Endothelial cell of umbilical vein (primary cell): ENCODE measurements around the gene NTRK2. TPM values are rescaled to one million over a fixed set of nuclear protein-coding genes. Genes with fewer than 3 reads are reported as not detected.
A peak's percentile ranks its signal among the peaks of the same experiment; 100 is the strongest.

ENCODE experiments used
- BruUV-seq: library from RNA; stranded (reverse); fragments of 400-500 nt; replicated peaks from 2 replicates; lab custom pipeline; 2021; lab: Mats Ljungman, UMichigan
- CTCF ChIA-PET: fragments of 300-600, 350-600 bp; sonication (Branson Sonifier 250); formaldehyde crosslinking; loops from one replicate; lab custom pipeline; 2021; ENCODE audit warnings: antibody characterized with exemption, inconsistent platforms; lab: Charles Lee
- POLR2A ChIA-PET: fragments of 300-600, 350-600 bp; sonication (Branson Sonifier 250); formaldehyde crosslinking; loops from one replicate; lab custom pipeline; 2021; ENCODE audit warnings: antibody characterized with exemption, inconsistent platforms; lab: Charles Lee
- DNase-seq: peaks from one replicate; pipeline ENCODE4 v3.0.0-alpha.2; 2011; ENCODE audit warnings: low read depth, low spot score
- FAIRE-seq: peaks from 2 replicates; lab custom pipeline; 2011; peaks lifted over from hg19 to GRCh38; lab: Jason Lieb, UNC
- H2AFZ ChIP-seq: 2 replicates; pipeline ENCODE4 v1.6.0; 2012; ENCODE audit warnings: low read depth, low read length, control low read depth, inconsistent platforms
- H3K27ac ChIP-seq: 2 replicates; pipeline ENCODE4 v1.5.1; 2011; ENCODE audit warnings: low read depth, mild to moderate bottlenecking, control low read depth, low read length, moderate library complexity; ENCODE audit not compliant: insufficient read depth
- H3K27me3 ChIP-seq, 2 experiments: 2 replicates each; pipeline versions ENCODE4 v1.6.0 to v1.6.1; 2011; ENCODE audit warnings: low read length in 2 of 2, mixed read lengths in 1 of 2; ENCODE audit not compliant: control insufficient read depth in 2 of 2, insufficient read depth in 2 of 2
- H3K36me3 ChIP-seq, 2 experiments: 2 replicates in 1 of 2; 3 replicates in 1 of 2; pipeline ENCODE4 v1.5.1; 2011; ENCODE audit warnings: low read length in 2 of 2, mild to moderate bottlenecking in 1 of 2, moderate library complexity in 1 of 2; ENCODE audit not compliant: control insufficient read depth in 2 of 2, insufficient read depth in 2 of 2; ENCODE audit errors: extremely low read depth in 1 of 2
- H3K4me1 ChIP-seq: 3 replicates; pipeline ENCODE4 v1.5.1; 2011; ENCODE audit warnings: mild to moderate bottlenecking, low read length; ENCODE audit not compliant: control insufficient read depth, insufficient read depth; ENCODE audit errors: extremely low read depth
- H3K4me2 ChIP-seq: 2 replicates; pipeline ENCODE4 v1.6.1; 2011; ENCODE audit warnings: low read length, control low read depth, mixed read lengths; ENCODE audit not compliant: insufficient read depth
- H3K4me3 ChIP-seq, 3 experiments: fragments of 200-600 bp in 1 of 3; sonication (generic), shearing (Covaris generic) in 1 of 3; replicated peaks in 1 of 3; 2 replicates each; pipeline ENCODE4 v1.5.1; 2011 to 2016; ENCODE audit warnings: control low read depth in 3 of 3, low read length in 3 of 3, mild to moderate bottlenecking in 2 of 3, inconsistent platforms in 1 of 3, low read depth in 1 of 3, moderate library complexity in 1 of 3; ENCODE audit not compliant: insufficient read depth in 1 of 3
- H3K79me2 ChIP-seq: 2 replicates; pipeline ENCODE4 v1.6.0; 2012; ENCODE audit warnings: low read length, inconsistent platforms; ENCODE audit not compliant: control insufficient read depth, insufficient read depth
- H3K9ac ChIP-seq: replicated peaks from 2 replicates; pipeline ENCODE3; 2011; ENCODE audit warnings: low read length, control low read depth; ENCODE audit not compliant: insufficient read depth; ENCODE audit errors: extremely low read depth
- H3K9me1 ChIP-seq: replicated peaks from 3 replicates; pipeline ENCODE4 v1.6.0; 2011; ENCODE audit warnings: mild to moderate bottlenecking, low read length; ENCODE audit not compliant: control insufficient read depth, insufficient read depth; ENCODE audit errors: extremely low read depth
- H3K9me3 ChIP-seq: replicated peaks from 2 replicates; pipeline ENCODE4 v1.5.1; 2012; ENCODE audit warnings: low read length, inconsistent platforms; ENCODE audit not compliant: control insufficient read depth, insufficient read depth
- H4K20me1 ChIP-seq: replicated peaks from 2 replicates; pipeline ENCODE3; 2011; ENCODE audit warnings: mild to moderate bottlenecking, low read length; ENCODE audit not compliant: control insufficient read depth, insufficient read depth; ENCODE audit errors: extremely low read depth
- EZH2 ChIP-seq: IDR thresholded peaks from 2 replicates; pipeline ENCODE4 v1.6.1; 2012; ENCODE audit warnings: borderline replicate concordance, low read depth, mild to moderate bottlenecking, moderate library complexity, low read length, inconsistent platforms; ENCODE audit not compliant: severe bottlenecking
- FOS ChIP-seq: IDR thresholded peaks from 2 replicates; pipeline ENCODE4 v1.6.1; 2011; ENCODE audit warnings: mild to moderate bottlenecking, low read length, moderate library complexity, borderline replicate concordance; ENCODE audit not compliant: insufficient read depth
- GATA2 ChIP-seq: IDR thresholded peaks from 2 replicates; pipeline ENCODE4 v1.7.0; 2011; ENCODE audit warnings: low read depth, mild to moderate bottlenecking, moderate library complexity, mixed read lengths, low read length; ENCODE audit not compliant: insufficient read length, insufficient read depth
- JUN ChIP-seq: IDR thresholded peaks from 2 replicates; pipeline ENCODE4 v1.6.1; 2011; ENCODE audit warnings: borderline replicate concordance, low read depth; ENCODE audit not compliant: insufficient read length, insufficient read depth
- MYC ChIP-seq: IDR thresholded peaks from one replicate; pipeline ENCODE4 v1.6.1; 2011; ENCODE audit warnings: mild to moderate bottlenecking, low read depth, low read length
- POLR2A ChIP-seq: IDR thresholded peaks from 2 replicates; pipeline ENCODE4 v1.6.1; 2012; ENCODE audit warnings: low read depth, mild to moderate bottlenecking, control low read depth, low read length
- POLR2AphosphoS5 ChIP-seq: IDR thresholded peaks from 2 replicates; pipeline ENCODE4 v1.6.1; 2012; ENCODE audit warnings: low read depth, mild to moderate bottlenecking, control low read depth, low read length, moderate library complexity; ENCODE audit not compliant: insufficient read depth
- dilution Hi-C: fragments of 300-500 bp; cut with MboI; formaldehyde crosslinking; loops from one replicate; pipeline ENCODE4 v1.15.0; 2019; ENCODE audit warnings: low sequenced_read_pairs; ENCODE audit not compliant: extremely low pct_ligation_motif_present
- intact Hi-C: fragments of 100-400 bp; cut with micrococcal nuclease; formaldehyde crosslinking; loops from one replicate; pipeline ENCODE4 v1.10.0; 2022
- polyA plus RNA-seq, 4 experiments: library from polyadenylated mRNA; depleted of rRNA in 3 of 4; stranded (reverse) in 3 of 4; unstranded in 1 of 4; fragments of >200 nt; gene quantifications; 2 replicates each; pipeline versions ENCODE4 v1.2.1 to v1.2.3, GENCODE V29; 2011 to 2012; ENCODE audit warnings: missing spikeins in 1 of 4
- total RNA-seq: library from RNA; stranded (reverse); gene quantifications from 2 replicates; pipeline ENCODE4 v1.2.3, GENCODE V29; 2021
- TF ChIP-seq, protein P1 (sequence below), 2 donors: IDR thresholded peaks; 1 replicate in 1 of 2; 2 replicates in 1 of 2; pipeline ENCODE4 v1.5.1; 2011; ENCODE audit warnings: low read length in 2 of 2, mild to moderate bottlenecking in 2 of 2, moderate library complexity in 2 of 2, control low read depth in 1 of 2, inconsistent platforms in 1 of 2, low read depth in 1 of 2; ENCODE audit not compliant: insufficient read depth in 1 of 2; ENCODE audit errors: extremely low read depth in 1 of 2
- TF ChIP-seq, protein P2 (sequence below): IDR thresholded peaks from 2 replicates; pipeline ENCODE4 v1.6.1; 2011; ENCODE audit not compliant: insufficient read depth, insufficient read length

The NTRK2 gene
- total and polyA plus RNA-seq, 2 donors (not counting 3 experiments of a cell fraction or from before 2014, with no cell fraction given) = 0.01 to 0.13 TPM

DNA sequence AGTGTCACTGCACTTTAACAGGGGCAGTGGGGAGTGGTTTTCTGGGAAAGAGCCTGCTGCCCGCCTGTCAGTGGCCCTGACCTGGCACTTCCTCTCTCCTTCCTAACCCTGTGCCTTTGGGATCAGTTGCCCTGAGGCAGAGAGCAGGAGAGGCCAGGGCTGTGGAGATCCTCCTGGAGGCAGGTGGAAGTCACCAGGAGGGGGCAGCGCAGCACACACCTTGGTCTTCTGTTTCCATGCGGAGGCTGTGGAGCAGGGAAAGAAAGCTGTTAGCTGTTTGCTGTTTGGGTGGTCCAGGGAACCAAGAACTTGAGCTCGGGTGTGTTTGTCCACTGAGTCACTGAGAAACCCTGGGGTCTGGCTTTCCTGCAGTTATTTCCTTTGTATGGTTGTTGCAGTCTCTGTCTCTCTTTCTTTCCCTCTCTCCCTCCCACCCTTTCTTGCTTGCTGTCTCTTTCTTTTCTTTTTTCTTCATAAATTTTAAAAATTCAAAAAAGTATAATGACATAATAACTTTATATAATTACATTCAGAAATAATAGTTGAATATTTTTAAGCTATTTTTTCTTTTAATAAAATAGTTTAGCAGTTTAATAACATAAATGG, 28.1 kb downstream of the NTRK2 start:
- no peak overlapping the region for H3K27ac ChIP-seq
- FAIRE-seq (peak; percentile 61), DNase-seq (peak; percentile 52)
- peaks cover 0 to 2% of the 10 kb centered on the region in 2 experiments for H3K27me3 ChIP-seq
- TF ChIP-seq, protein P1, sequence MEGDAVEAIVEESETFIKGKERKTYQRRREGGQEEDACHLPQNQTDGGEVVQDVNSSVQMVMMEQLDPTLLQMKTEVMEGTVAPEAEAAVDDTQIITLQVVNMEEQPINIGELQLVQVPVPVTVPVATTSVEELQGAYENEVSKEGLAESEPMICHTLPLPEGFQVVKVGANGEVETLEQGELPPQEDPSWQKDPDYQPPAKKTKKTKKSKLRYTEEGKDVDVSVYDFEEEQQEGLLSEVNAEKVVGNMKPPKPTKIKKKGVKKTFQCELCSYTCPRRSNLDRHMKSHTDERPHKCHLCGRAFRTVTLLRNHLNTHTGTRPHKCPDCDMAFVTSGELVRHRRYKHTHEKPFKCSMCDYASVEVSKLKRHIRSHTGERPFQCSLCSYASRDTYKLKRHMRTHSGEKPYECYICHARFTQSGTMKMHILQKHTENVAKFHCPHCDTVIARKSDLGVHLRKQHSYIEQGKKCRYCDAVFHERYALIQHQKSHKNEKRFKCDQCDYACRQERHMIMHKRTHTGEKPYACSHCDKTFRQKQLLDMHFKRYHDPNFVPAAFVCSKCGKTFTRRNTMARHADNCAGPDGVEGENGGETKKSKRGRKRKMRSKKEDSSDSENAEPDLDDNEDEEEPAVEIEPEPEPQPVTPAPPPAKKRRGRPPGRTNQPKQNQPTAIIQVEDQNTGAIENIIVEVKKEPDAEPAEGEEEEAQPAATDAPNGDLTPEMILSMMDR (IDR thresholded peaks at IDR 0.05; ENCODE audit: extremely low read depth in 1 of 2, insufficient read depth in 1 of 2, low read depth in 1 of 2, low read length in 2 of 2) = peak; percentile 66 to 82
- no peak for TF ChIP-seq EZH2
- CTCF ChIA-PET = interaction anchor here (0.5 to 5.3 kb wide), 42 partner anchors 9 to 915 kb away, joined by 3 to 77 read pairs (median 4); no protein-coding TSS in a partner anchor
- BruUV-seq = no TSS peak
- peaks cover 5% of the 10 kb centered on the region for H3K4me1 ChIP-seq
- no peak overlapping the region for H2AFZ ChIP-seq
- POLR2A ChIA-PET = no interaction called here
- H4K20me1 ChIP-seq = no peaks in the 10 kb centered on the region
- dilution Hi-C loops (no loop called here), intact Hi-C loops (loop anchor here (1.0 to 10.0 kb wide), 6 partner anchors 83 to 1087 kb away; no protein-coding TSS in a partner anchor)
- H3K9ac ChIP-seq = no peak overlapping the region
- no peaks in the 10 kb centered on the region for H3K36me3 ChIP-seq
- H3K4me3 ChIP-seq = no peak overlapping the region
- no peaks in the 10 kb centered on the region for H3K79me2 ChIP-seq
- no peaks in the 10 kb centered on the region for H3K9me1 ChIP-seq
- H3K9me3 ChIP-seq = no peaks in the 10 kb centered on the region
- H3K4me2 ChIP-seq = no peak overlapping the region

DNA sequence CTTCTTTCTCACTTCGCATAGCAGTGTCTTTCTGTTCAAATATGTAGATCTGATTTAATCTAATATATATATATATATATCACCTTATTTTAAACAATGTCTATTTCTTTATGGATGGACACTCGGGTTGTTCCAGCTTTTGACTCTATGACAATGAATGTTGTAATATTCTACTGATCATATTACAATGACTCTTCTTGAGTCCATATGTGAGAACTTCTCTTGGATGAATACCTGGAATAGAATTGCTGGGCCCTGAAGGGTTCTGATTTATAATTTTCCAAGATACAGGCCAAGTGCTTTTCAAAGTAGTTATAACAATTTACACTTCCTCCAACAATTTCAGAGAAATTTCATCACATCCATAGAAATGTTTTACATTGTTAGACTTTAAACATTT, 28.8 kb downstream of the NTRK2 start:
- Histone ChIP-seq H3K27ac (no peak overlapping the region), H3K9ac (no peak overlapping the region), H3K79me2 (no peaks in the 10 kb centered on the region), H3K9me3 (no peaks in the 10 kb centered on the region), H3K4me2 (no peak overlapping the region), H3K4me3 (no peak overlapping the region), H3K9me1 (no peaks in the 10 kb centered on the region), H3K36me3 (no peaks in the 10 kb centered on the region), H2AFZ (no peak overlapping the region), H3K4me1 (peaks cover 5% of the 10 kb centered on the region), H3K27me3 (peaks cover 0 to 2% of the 10 kb centered on the region in 2 experiments), H4K20me1 (no peaks in the 10 kb centered on the region)
- CTCF ChIA-PET = interaction anchor here (0.8 to 5.3 kb wide), 13 partner anchors 13 to 912 kb away, joined by 3 to 77 read pairs (median 11); no protein-coding TSS in a partner anchor
- POLR2A ChIA-PET = no interaction called here
- DNase-seq (no peak), FAIRE-seq (no peak)
- TF ChIP-seq GATA2 = no peak
- TF ChIP-seq, protein P1 (IDR thresholded peaks at IDR 0.05; ENCODE audit: extremely low read depth in 1 of 2, insufficient read depth in 1 of 2, low read depth in 1 of 2, low read length in 2 of 2) = no peak
- TF ChIP-seq POLR2A = no peak
- TF ChIP-seq, protein P2, sequence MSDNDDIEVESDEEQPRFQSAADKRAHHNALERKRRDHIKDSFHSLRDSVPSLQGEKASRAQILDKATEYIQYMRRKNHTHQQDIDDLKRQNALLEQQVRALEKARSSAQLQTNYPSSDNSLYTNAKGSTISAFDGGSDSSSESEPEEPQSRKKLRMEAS = no peak
- TF ChIP-seq POLR2AphosphoS5 = no peak
- TF ChIP-seq FOS = no peak
- TF ChIP-seq EZH2 = no peak
- TF ChIP-seq JUN = no peak
- TF ChIP-seq MYC = no peak
- dilution Hi-C loops = no loop called here
- BruUV-seq = no TSS peak
- intact Hi-C loops = loop anchor here (10.0 kb wide), 1 partner anchor 1086 kb away; no protein-coding TSS in a partner anchor
